ENCODE data around the gene MAN1C1. TPM values are rescaled to one million over a fixed set of nuclear protein-coding genes. Genes with fewer than 3 reads are reported as not detected.
"Not testable (repeated sequence)": the region's sequence is repeated elsewhere in the genome, so short reads cannot be mapped to it uniquely, and the experiment has no call there.

The MAN1C1 gene
- total RNA-seq, 1 donor from 2014 or later: 64.7 TPM

GRCh38 chr1:25698252-25698651, 81.7 kb downstream of the MAN1C1 start:
- no peaks in the 10 kb centered on the region for H3K9me3 Mint-ChIP-seq (ENCODE audit: unreplicated experiment)
- H3K4me3 Mint-ChIP-seq (ENCODE audit: unreplicated experiment): no peak overlapping the region
- peaks cover 2% of the 10 kb centered on the region for H3K36me3 Mint-ChIP-seq (ENCODE audit: unreplicated experiment)
- TF ChIP-seq, protein P1, sequence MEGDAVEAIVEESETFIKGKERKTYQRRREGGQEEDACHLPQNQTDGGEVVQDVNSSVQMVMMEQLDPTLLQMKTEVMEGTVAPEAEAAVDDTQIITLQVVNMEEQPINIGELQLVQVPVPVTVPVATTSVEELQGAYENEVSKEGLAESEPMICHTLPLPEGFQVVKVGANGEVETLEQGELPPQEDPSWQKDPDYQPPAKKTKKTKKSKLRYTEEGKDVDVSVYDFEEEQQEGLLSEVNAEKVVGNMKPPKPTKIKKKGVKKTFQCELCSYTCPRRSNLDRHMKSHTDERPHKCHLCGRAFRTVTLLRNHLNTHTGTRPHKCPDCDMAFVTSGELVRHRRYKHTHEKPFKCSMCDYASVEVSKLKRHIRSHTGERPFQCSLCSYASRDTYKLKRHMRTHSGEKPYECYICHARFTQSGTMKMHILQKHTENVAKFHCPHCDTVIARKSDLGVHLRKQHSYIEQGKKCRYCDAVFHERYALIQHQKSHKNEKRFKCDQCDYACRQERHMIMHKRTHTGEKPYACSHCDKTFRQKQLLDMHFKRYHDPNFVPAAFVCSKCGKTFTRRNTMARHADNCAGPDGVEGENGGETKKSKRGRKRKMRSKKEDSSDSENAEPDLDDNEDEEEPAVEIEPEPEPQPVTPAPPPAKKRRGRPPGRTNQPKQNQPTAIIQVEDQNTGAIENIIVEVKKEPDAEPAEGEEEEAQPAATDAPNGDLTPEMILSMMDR (IDR thresholded peaks at IDR 0.05): no peak
- H3K27ac Mint-ChIP-seq (ENCODE audit: unreplicated experiment): peak overlapping the region; percentile 45
- no peaks in the 10 kb centered on the region for H3K27me3 Mint-ChIP-seq (ENCODE audit: unreplicated experiment)
- H3K4me1 Mint-ChIP-seq (ENCODE audit: unreplicated experiment): peaks cover 74% of the 10 kb centered on the region
- DNase-seq (ENCODE audit: extremely low spot score, unreplicated experiment): no peak

GRCh38 chr1:25699059-25699458, 82.5 kb downstream of the MAN1C1 start:
- DNase-seq (ENCODE audit: extremely low spot score, unreplicated experiment); H3K36me3 Mint-ChIP-seq (ENCODE audit: unreplicated experiment); H3K9me3 Mint-ChIP-seq (ENCODE audit: unreplicated experiment); H3K27me3 Mint-ChIP-seq (ENCODE audit: unreplicated experiment); H3K4me3 Mint-ChIP-seq (ENCODE audit: unreplicated experiment): not testable (repeated sequence)
- peak overlapping the region; percentile 27 for H3K27ac Mint-ChIP-seq (ENCODE audit: unreplicated experiment)
- peaks cover 69% of the 10 kb centered on the region for H3K4me1 Mint-ChIP-seq (ENCODE audit: unreplicated experiment)

DNA sequence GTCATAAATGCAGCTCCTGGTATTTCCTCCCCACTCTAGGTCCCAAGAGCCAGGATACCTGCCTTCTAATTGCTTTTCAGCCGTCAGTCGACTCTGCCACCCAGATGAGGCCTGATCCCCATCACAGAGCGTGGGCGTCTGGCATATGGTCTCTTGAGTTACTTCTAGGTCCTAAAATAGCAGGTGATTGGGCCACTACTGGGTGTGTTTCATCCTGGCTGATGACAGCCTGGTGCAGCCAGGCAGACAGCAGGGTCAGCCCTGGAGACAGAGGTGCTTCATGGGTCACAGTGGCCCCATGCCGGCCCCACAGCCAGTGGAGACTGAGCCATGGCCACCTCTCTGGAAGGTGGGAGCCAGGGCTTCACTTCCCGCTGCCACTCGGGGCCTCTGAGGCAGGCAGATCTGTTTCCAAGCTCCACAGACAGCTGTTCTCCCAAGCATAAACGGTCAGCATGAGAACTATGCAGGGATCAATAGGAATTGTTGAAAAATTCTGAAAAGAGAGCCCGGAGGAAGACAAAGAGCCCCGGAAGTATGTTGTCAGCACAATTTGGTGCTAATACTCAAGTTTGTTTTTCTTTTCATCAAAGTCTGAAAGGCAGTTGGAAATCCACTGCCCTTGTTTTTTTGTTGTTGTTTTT, 83.0 kb downstream of the MAN1C1 start:
- no peaks in the 10 kb centered on the region for H3K9me3 Mint-ChIP-seq (ENCODE audit: unreplicated experiment)
- no peak for DNase-seq (ENCODE audit: extremely low spot score, unreplicated experiment)
- H3K36me3 Mint-ChIP-seq (ENCODE audit: unreplicated experiment): peaks cover 5% of the 10 kb centered on the region
- no peaks in the 10 kb centered on the region for H3K27me3 Mint-ChIP-seq (ENCODE audit: unreplicated experiment)
- H3K4me1 Mint-ChIP-seq (ENCODE audit: unreplicated experiment): peaks cover 68% of the 10 kb centered on the region
- H3K27ac Mint-ChIP-seq (ENCODE audit: unreplicated experiment): peak overlapping the region; percentile 69
- H3K4me3 Mint-ChIP-seq (ENCODE audit: unreplicated experiment): no peak overlapping the region
- TF ChIP-seq, protein P1 (IDR thresholded peaks at IDR 0.05): no peak

GRCh38 chr1:25700144-25700523, 83.5 kb downstream of the MAN1C1 start:
- no peak overlapping the region for H3K4me3 Mint-ChIP-seq (ENCODE audit: unreplicated experiment)
- peaks cover 9% of the 10 kb centered on the region for H3K36me3 Mint-ChIP-seq (ENCODE audit: unreplicated experiment)
- no peaks in the 10 kb centered on the region for H3K9me3 Mint-ChIP-seq (ENCODE audit: unreplicated experiment)
- H3K27me3 Mint-ChIP-seq (ENCODE audit: unreplicated experiment): no peaks in the 10 kb centered on the region
- H3K4me1 Mint-ChIP-seq (ENCODE audit: unreplicated experiment): peaks cover 67% of the 10 kb centered on the region
- TF ChIP-seq, protein P1 (IDR thresholded peaks at IDR 0.05): no peak
- no peak for DNase-seq (ENCODE audit: extremely low spot score, unreplicated experiment)
- peak overlapping the region; percentile 69 for H3K27ac Mint-ChIP-seq (ENCODE audit: unreplicated experiment)

GRCh38 chr1:25700626-25701025, 84.0 kb downstream of the MAN1C1 start:
- Mint-ChIP-seq H3K27me3 (ENCODE audit: unreplicated experiment) (no peaks in the 10 kb centered on the region), H3K4me1 (ENCODE audit: unreplicated experiment) (peaks cover 66% of the 10 kb centered on the region), H3K4me3 (ENCODE audit: unreplicated experiment) (no peak overlapping the region), H3K27ac (ENCODE audit: unreplicated experiment) (peak overlapping the region; percentile 69), H3K36me3 (ENCODE audit: unreplicated experiment) (peaks cover 9% of the 10 kb centered on the region), H3K9me3 (ENCODE audit: unreplicated experiment) (no peaks in the 10 kb centered on the region)
- TF ChIP-seq, protein P1 (IDR thresholded peaks at IDR 0.05): no peak
- DNase-seq (ENCODE audit: extremely low spot score, unreplicated experiment): no peak

Data from osteocyte (in vitro differentiated cells).